Measurements from ENCODE around the gene SLC7A6. TPM values are rescaled to one million over a fixed set of nuclear protein-coding genes. Genes with fewer than 3 reads are reported as not detected.

SLC7A6 gene
- total RNA-seq, 4 donors from 2014 or later = 6.8 to 40.0 (median 19.6) TPM

DNA sequence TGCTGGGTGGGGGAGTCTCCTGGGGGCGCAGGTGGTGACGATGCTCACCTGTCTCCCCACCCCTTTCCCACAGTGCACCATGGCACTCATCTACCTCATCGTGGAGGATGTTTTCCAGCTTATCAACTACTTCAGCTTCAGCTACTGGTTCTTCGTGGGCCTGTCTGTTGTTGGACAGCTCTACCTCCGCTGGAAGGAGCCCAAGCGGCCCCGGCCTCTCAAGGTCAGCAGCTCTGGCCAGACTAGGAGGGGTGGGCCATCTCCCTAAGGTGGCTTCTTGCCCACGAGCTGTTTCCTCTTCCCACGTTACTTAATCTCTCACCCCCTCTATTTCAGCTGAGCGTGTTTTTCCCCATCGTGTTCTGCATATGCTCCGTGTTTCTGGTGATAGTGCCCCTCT is 32.0 kb downstream of the SLC7A6 start:
- Histone ChIP-seq H3K27ac (no peak overlapping the region), H3K27me3 (no peaks in the 10 kb centered on the region), H3K36me3 (no peaks in the 10 kb centered on the region), H3K4me3 (no peak overlapping the region), H3K9me3 (no peaks in the 10 kb centered on the region), H3K4me1 (no peaks in the 10 kb centered on the region)
- no peak for DNase-seq
- no peak for TF ChIP-seq POLR2A (IDR thresholded peaks at IDR 0.05)
- TF ChIP-seq, protein P1, sequence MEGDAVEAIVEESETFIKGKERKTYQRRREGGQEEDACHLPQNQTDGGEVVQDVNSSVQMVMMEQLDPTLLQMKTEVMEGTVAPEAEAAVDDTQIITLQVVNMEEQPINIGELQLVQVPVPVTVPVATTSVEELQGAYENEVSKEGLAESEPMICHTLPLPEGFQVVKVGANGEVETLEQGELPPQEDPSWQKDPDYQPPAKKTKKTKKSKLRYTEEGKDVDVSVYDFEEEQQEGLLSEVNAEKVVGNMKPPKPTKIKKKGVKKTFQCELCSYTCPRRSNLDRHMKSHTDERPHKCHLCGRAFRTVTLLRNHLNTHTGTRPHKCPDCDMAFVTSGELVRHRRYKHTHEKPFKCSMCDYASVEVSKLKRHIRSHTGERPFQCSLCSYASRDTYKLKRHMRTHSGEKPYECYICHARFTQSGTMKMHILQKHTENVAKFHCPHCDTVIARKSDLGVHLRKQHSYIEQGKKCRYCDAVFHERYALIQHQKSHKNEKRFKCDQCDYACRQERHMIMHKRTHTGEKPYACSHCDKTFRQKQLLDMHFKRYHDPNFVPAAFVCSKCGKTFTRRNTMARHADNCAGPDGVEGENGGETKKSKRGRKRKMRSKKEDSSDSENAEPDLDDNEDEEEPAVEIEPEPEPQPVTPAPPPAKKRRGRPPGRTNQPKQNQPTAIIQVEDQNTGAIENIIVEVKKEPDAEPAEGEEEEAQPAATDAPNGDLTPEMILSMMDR (IDR thresholded peaks at IDR 0.05) = no peak
- intact Hi-C loops (cut with DNase I; ENCODE audit: low total_unique reads) = no loop called here

DNA sequence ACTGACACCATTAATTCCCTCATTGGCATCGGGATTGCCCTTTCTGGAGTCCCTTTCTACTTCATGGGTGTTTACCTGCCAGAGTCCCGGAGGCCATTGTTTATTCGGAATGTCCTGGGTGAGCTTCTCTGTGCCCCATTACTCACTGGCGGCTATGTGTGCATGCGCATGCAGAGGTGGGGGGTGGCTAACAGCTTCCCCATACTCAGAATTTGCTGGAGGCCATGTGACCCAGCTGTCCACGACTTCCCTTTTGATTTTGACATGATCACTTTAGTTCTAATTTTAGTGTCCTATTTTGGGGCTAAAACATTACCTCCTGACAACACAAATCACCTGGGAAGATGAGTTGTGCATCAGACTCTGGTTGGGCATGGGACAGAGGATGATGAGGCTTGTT is 32.4 kb downstream of the SLC7A6 start:
- H3K27ac ChIP-seq = no peak overlapping the region
- H3K4me1 ChIP-seq = no peaks in the 10 kb centered on the region
- intact Hi-C loops (cut with DNase I; ENCODE audit: low total_unique reads) = no loop called here
- H3K4me3 ChIP-seq = no peak overlapping the region
- TF ChIP-seq, protein P1 (IDR thresholded peaks at IDR 0.05) = no peak
- TF ChIP-seq POLR2A (IDR thresholded peaks at IDR 0.05) = no peak
- no peaks in the 10 kb centered on the region for H3K36me3 ChIP-seq
- H3K27me3 ChIP-seq = no peaks in the 10 kb centered on the region
- no peak for DNase-seq
- H3K9me3 ChIP-seq = no peaks in the 10 kb centered on the region

DNA sequence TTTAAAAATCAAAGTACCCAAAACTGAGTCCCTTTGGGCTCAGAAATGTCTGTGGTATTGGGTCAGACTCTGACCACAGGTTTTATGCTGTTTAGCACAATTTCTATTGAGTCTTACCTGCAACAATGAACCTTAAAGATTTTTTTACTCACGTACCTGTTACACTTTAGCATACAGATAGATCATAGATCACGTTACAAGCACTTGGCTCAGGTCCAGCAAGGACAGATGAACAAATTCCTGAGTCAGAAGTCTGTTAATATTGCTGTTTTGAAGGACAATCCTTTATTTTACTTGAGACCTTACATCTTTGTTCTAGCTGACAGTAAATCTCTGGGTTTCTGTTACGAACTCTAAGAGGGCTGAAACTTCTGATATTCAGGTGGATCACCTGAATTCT is 33.6 kb downstream of the SLC7A6 start:
- Histone ChIP-seq H3K27ac (no peak overlapping the region), H3K4me1 (no peaks in the 10 kb centered on the region), H3K9me3 (no peaks in the 10 kb centered on the region)

DNA sequence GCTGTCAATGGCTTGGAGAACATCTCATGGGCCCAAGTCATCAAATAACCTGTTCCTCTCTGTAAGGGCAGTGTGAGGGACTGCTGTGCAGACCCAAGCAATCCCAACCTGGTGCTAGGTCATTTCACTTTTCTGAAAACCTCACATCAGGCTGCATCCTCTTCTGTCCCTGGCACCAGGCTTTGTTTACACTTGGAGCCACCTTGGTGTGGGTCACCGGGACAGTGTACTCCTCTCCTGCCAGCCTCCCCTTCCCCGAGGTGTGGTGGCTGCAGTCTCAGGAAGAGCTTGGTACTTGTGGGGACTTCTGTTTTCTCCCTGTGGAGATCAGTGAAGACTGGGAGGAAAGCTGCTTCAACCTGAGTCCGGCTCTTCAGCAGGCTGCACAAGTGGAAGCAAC is 34.0 kb downstream of the SLC7A6 start:
- Histone ChIP-seq H3K4me3 (no peak overlapping the region), H3K36me3 (no peaks in the 10 kb centered on the region), H3K4me1 (no peaks in the 10 kb centered on the region), H3K9me3 (no peaks in the 10 kb centered on the region), H3K27me3 (no peaks in the 10 kb centered on the region), H3K27ac (no peak overlapping the region)
- intact Hi-C loops (cut with DNase I; ENCODE audit: low total_unique reads) = no loop called here
- no peak for DNase-seq
- TF ChIP-seq, protein P1 (IDR thresholded peaks at IDR 0.05) = no peak
- TF ChIP-seq POLR2A (IDR thresholded peaks at IDR 0.05) = no peak

More for the DNA sequence above, 33.6 kb downstream of the SLC7A6 start:
- no peak for TF ChIP-seq POLR2A (IDR thresholded peaks at IDR 0.05)
- TF ChIP-seq, protein P1 (IDR thresholded peaks at IDR 0.05) = no peak
- DNase-seq = no peak
- Histone ChIP-seq H3K36me3 (no peaks in the 10 kb centered on the region), H3K27me3 (no peaks in the 10 kb centered on the region), H3K4me3 (no peak overlapping the region)
- intact Hi-C loops (cut with DNase I; ENCODE audit: low total_unique reads) = no loop called here

DNA sequence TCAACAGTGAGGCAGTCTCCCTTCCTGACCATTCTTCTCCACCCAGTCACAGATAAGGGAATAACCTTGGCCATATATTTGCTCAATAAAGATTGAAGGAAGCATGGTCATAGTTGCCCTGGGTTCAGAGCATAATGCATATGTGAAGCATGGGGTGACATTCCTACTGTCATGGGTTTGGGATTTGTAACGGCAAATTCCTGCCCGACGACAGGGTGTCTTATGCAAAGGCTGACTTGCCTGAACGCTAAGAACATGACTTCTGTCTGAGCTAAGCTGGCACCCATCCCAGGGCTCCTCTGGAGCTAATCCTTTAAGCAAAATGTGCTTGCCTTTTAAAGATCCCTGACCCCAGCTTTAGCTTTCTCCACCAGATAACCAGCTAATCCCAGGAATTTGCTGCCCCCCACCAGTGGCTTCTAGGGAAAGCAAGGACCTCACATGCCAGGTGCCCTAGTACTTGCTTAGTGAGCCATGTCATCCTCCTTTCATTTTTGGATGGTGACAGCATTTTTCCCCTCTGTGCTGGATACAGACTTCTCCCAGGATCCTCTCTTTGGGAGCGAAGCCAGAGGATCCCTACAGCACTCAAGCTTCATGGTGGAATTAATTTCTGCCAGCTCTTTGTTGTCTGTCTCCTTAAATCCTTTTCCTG is 34.7 kb downstream of the SLC7A6 start:
- Histone ChIP-seq H3K4me1 (no peaks in the 10 kb centered on the region), H3K4me3 (no peak overlapping the region), H3K27me3 (no peaks in the 10 kb centered on the region), H3K27ac (no peak overlapping the region), H3K36me3 (no peaks in the 10 kb centered on the region), H3K9me3 (no peaks in the 10 kb centered on the region)
- peak; percentile 27 to 31 for DNase-seq
- no peak for TF ChIP-seq POLR2A (IDR thresholded peaks at IDR 0.05)
- TF ChIP-seq, protein P1 (IDR thresholded peaks at IDR 0.05) = no peak
- intact Hi-C loops (cut with DNase I; ENCODE audit: low total_unique reads) = no loop called here

Data from uterus (tissue), 4 donors.